GM10266 (cell line): ENCODE data around the gene NRIP2.
"Not testable (repeated sequence)": the region's sequence is repeated elsewhere in the genome, so short reads cannot be mapped to it uniquely, and the experiment has no call there.

Source experiments
- DNase-seq: peaks from one replicate; pipeline ENCODE4 v3.0.0; 2012; ENCODE audit errors: extremely low spot score
- TF ChIP-seq, protein P1 (sequence below): IDR thresholded peaks from 2 replicates; pipeline ENCODE4 v1.5.1; 2012; ENCODE audit warnings: mild to moderate bottlenecking, low read depth; ENCODE audit not compliant: control insufficient read depth, insufficient read depth; ENCODE audit errors: missing control alignments

The NRIP2 gene

DNA sequence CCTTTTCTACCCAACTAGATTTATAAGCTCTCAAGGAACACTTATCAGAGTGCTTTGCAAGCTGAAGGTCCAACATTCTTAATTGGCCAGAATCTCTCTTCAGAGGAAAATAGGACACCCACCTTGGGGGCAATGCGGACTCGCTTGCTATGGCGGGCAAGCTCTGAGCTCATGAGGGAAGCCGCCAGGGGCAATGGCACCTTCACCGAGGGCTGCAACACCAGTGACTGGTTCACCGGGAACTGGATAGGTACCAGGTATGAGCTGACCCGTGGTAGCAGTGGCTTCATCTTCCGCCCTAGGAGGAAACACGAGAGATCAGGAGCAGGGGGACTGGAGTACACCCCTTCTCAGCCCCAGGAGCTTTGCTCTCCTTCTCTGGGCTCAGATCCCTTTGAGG, 29.4 kb upstream of the NRIP2 start:
- TF ChIP-seq, protein P1, sequence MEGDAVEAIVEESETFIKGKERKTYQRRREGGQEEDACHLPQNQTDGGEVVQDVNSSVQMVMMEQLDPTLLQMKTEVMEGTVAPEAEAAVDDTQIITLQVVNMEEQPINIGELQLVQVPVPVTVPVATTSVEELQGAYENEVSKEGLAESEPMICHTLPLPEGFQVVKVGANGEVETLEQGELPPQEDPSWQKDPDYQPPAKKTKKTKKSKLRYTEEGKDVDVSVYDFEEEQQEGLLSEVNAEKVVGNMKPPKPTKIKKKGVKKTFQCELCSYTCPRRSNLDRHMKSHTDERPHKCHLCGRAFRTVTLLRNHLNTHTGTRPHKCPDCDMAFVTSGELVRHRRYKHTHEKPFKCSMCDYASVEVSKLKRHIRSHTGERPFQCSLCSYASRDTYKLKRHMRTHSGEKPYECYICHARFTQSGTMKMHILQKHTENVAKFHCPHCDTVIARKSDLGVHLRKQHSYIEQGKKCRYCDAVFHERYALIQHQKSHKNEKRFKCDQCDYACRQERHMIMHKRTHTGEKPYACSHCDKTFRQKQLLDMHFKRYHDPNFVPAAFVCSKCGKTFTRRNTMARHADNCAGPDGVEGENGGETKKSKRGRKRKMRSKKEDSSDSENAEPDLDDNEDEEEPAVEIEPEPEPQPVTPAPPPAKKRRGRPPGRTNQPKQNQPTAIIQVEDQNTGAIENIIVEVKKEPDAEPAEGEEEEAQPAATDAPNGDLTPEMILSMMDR: no peak
- DNase-seq: no peak

DNA sequence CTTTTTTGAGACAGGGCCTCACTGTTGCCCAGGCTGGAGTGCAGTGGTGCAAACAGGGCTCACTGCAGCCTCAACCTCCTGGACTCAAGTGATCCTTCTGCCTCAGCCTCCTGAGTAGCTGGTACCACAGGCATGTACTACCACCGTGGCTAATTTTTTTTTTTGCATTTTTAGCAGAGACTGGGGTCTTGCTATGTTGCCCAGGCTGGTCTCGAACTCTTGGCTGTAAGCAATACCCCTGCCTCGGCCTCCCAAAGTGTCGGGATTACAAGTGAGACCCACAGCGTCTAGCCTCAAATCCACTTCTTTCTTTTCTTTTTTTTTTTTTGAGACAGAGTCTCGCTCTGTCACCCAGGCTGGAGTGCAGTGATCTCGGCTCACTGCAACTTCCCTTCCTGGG, 28.6 kb upstream of the NRIP2 start:
- not testable (repeated sequence) for DNase-seq

DNA sequence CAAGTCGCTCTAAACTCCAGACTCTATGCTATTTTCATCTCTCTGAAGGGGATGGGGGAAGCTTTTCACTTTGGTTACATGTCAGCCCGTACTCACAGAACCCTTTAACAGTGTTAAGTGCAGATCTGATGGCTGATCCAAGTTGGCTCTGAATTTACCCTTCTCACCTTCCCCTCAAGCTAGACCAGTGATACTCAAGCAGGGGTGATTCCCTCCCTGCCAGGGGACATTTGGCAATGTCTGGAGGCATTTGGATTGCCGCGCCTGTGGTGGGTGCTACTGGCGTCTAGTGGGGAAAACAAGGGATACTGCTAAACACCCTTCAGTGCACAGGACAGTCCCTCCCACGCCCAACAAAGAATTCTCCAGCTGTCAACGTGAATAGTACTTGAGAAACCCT, 28.0 kb upstream of the NRIP2 start:
- TF ChIP-seq, protein P1: no peak
- DNase-seq: no peak

DNA sequence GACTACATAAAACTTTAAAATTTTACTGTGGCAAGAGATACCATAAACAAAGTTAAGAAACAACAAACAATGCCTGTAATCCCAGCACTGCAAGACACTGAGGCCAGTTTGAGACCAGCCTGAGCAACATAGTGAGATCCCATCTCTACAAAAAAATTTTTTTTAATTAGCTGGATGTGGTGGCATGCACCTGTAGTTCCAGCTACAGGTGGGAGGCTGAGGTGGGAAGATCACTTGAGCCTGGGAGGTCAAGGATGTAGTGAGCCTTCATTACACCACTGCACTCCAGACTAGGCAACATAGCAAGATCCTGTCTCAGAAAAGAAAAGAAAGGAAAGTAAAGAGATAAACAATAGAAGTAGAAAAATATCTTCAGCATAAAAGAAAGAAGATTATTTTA, 25.3 kb upstream of the NRIP2 start:
- TF ChIP-seq, protein P1: no peak

DNA sequence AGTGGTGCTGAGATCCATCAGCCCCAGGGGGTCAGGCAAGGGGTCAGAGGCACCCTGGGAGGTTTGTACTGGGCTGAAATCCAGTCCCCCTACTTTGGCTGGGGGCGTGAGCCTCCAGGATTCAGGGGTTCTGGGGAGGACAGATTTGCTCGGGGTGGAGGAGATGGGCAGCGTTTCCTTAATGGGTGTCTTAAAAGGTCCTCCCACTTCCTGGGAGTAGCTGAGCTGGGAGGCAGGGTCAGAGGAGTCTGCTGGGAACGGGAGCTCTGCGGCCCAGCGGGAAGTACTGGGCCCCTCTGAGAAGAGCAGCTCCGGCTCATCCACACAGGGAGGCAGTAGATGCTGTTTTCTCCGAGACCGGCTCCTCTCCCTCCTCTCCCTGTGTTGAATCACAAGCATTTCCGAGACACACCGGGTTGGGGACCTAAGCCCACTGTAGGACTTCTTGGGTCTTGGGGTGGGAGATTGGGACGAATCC, 24.1 kb upstream of the NRIP2 start:
- no peak for DNase-seq
- TF ChIP-seq, protein P1: no peak

More for the DNA sequence above, 25.3 kb upstream of the NRIP2 start:
- no peak for DNase-seq

DNA sequence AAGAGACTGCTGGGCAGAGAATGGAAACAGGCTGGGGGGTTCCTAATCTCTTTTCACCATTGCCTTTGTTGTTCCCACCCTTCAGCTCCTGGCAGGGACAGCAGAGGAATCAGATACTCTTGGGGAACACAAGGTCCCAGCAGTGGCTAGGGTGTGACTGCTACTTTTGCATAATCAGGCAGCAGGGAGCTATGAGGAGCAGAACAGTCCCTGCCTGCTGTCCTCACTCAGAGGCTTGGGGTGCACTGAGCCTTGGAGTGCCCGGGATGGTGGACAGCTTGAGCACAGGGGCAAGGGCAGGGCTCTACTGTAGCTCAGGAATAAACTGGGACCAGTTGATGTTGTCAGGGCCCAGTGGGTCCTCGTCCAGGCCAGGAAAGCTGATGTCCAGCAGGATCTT, 23.5 kb upstream of the NRIP2 start:
- no peak for DNase-seq
- TF ChIP-seq, protein P1: no peak

DNA sequence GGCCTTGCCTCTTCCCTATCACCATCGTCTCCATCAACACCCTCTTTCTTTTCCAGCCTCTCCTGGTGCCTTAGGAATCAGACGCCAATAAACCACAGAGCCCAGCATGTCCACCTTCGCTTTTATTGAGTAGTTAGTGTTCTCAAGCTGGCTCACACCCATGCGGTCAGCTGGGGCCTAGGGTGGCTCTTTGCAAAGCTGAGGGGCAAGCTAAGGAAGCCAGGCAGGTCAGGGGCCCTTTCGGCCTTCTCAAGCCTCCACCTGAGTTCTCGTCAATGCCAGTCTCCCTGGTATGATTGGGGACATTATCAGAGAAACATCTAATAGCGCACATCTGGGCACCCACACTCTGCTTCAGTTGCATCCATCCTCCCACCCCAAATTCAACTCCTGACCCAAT, 22.7 kb upstream of the NRIP2 start:
- TF ChIP-seq, protein P1: no peak
- DNase-seq: no peak

DNA sequence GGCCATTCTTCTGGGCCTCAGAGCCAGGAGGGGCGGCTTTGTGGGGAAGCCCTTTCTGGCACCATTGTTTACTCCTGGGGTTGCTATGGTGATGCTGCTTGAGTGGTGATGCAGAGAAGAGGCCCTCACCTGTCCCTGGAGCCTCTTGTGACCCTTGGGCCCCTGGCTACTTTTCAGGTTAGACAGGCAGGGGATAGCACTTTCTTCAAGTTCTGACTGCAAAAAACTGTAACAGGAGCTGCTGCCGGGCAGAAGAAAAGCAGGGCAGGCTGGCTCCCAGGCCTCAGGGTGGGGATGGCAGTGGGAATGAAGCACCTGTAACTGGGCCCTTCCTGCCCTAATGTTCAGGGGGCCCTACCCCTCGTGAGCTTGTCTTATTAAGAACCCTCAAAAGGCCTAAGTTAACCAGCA, 22.2 kb upstream of the NRIP2 start, which contains the start of gene TEX52:
TEX52 (minus strand) TSS at position 19 of the 411 bp plus-strand sequence; CDS start at position 6, 13 bp downstream.
- no peak for DNase-seq

More for the DNA sequence above, 22.2 kb upstream of the NRIP2 start, which contains the start of gene TEX52:
- TF ChIP-seq, protein P1: no peak
